22Rv1 (cell line): Measurements from ENCODE around the gene ERICH2.

Source experiments
- H3K27ac ChIP-seq: fragments of 450-650 bp; 2 replicates; pipeline ENCODE4 v1.5.1; 2017
- ZFX ChIP-seq: fragments of 450-650 bp; IDR thresholded peaks from 2 replicates; pipeline ENCODE4 v1.6.1; 2017; ENCODE audit warnings: antibody characterized with exemption, borderline replicate concordance
- TF ChIP-seq, protein P1 (sequence below): fragments of 450-650 bp; IDR thresholded peaks from 2 replicates; pipeline ENCODE4 v1.5.1; 2017; ENCODE audit warnings: mild to moderate bottlenecking

ERICH2 gene

GRCh38 chr2:170818036-170818751 lies 48.0 kb downstream of the ERICH2 start:
- H3K27ac ChIP-seq = no peak overlapping the region
- TF ChIP-seq, protein P1, sequence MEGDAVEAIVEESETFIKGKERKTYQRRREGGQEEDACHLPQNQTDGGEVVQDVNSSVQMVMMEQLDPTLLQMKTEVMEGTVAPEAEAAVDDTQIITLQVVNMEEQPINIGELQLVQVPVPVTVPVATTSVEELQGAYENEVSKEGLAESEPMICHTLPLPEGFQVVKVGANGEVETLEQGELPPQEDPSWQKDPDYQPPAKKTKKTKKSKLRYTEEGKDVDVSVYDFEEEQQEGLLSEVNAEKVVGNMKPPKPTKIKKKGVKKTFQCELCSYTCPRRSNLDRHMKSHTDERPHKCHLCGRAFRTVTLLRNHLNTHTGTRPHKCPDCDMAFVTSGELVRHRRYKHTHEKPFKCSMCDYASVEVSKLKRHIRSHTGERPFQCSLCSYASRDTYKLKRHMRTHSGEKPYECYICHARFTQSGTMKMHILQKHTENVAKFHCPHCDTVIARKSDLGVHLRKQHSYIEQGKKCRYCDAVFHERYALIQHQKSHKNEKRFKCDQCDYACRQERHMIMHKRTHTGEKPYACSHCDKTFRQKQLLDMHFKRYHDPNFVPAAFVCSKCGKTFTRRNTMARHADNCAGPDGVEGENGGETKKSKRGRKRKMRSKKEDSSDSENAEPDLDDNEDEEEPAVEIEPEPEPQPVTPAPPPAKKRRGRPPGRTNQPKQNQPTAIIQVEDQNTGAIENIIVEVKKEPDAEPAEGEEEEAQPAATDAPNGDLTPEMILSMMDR = no peak
- no peak for TF ChIP-seq ZFX

GRCh38 chr2:170818752-170819470 lies 48.7 kb downstream of the ERICH2 start:
- no peak overlapping the region for H3K27ac ChIP-seq
- TF ChIP-seq, protein P1 = no peak
- TF ChIP-seq ZFX = no peak

- H3K27ac ChIP-seq = no peak overlapping the region
These were observed 49.8 kb downstream of the ERICH2 start for GRCh38 chr2:170819680-170820664.

DNA sequence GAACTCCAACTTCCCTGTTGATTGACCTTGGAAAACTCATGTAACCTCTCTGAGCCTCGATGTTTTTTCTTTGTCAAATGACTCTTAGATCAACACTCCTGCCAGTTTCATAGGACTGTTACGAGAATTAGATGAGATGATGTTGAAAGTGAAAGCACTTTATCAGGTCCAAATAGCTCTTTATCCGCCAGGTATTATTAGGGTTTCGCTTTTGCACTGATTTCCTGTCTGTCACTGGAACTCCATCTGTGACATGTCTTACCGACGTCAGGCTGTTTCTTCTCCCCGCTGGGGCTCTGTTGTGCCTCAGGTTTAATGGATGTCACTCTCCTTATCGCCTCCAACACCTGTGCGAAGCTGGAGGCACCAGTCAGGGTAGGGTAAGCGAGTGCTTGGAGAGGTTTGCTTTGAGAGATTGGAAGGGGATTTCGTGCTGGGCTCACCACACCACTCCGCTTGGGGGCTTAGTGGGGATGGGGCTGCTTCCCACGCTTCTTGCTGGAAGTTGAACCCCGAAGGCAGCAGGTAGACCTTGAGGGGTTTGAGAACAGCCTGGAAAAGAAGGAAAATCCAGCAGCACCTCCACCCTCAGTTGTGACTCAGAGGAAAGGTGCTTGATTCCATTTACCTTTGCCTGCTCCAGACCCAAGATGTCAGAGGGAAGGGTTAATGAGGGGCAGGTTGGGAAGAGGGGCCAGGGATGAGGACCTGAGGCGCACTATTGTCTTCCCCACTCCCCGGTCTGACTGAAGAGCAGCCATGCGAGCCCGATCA lies 50.8 kb downstream of the ERICH2 start:
- no peak overlapping the region for H3K27ac ChIP-seq
- no peak for TF ChIP-seq ZFX
- TF ChIP-seq, protein P1 = no peak

More at GRCh38 chr2:170819680-170820664, 49.8 kb downstream of the ERICH2 start:
- TF ChIP-seq ZFX = no peak
- TF ChIP-seq, protein P1 = no peak

DNA sequence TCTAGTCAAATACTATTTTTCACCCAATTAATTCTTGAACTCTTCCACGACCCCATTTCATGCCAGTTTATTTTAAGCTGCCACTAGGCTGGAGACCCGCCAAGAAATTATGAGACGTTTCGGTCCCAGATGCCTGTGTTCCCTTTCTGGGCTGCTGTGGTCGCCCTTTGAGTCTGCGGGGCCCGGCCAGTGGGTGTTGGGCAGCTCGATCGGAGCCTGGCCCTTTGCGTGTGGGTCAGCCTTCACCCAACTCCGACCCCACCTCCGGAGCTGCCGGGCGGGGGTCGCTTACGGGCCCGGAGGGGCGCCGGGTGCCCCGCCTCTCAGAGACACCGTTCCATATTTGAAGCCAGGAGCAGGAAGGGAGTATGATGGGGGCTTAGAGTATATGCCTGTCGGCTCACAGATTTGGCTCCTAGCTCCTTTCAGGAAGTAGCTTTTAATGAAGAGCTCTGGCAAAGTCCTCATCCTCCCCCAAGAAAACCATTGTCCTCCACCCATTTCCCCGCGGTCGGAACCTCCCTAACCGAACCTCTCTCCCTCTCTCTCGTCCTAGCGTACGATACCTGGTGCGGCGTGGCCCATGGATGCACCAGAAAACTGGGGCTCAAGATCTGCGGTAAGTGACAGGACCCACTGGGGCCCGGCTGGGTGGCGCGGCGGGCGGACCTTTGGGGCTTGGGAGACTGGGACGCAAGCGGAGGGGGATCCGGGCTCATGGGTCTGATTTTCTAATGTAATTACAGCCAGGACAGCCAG lies 51.5 kb downstream of the ERICH2 start:
- TF ChIP-seq ZFX = no peak
- TF ChIP-seq, protein P1 = no peak
- H3K27ac ChIP-seq = no peak overlapping the region
